Duodenal mucosa (tissue), 2 donors: ENCODE measurements around the gene C12orf43.

Experiments
- H3K27ac ChIP-seq: one replicate; pipeline ENCODE4 v1.7.0; 2013; ENCODE audit warnings: low read depth, low read length
- H3K27me3 ChIP-seq, 2 donors: one replicate each; pipeline ENCODE4 v1.7.0; 2013; ENCODE audit warnings: low read length in 2 of 2, control low read depth in 1 of 2; ENCODE audit not compliant: insufficient read depth in 2 of 2, control insufficient read depth in 1 of 2
- H3K36me3 ChIP-seq, 2 donors: one replicate each; pipeline ENCODE4 v1.7.0; 2013; ENCODE audit warnings: low read length in 2 of 2, control low read depth in 1 of 2; ENCODE audit not compliant: insufficient read depth in 2 of 2, control insufficient read depth in 1 of 2
- H3K4me1 ChIP-seq, 2 donors: one replicate each; pipeline ENCODE4 v1.7.0; 2013; ENCODE audit warnings: low read length in 2 of 2, control low read depth in 1 of 2; ENCODE audit not compliant: insufficient read depth in 2 of 2, control insufficient read depth in 1 of 2
- H3K4me3 ChIP-seq, 2 donors: one replicate each; pipeline ENCODE4 v1.7.0; 2013; ENCODE audit warnings: low read length in 2 of 2, low read depth in 1 of 2
- H3K9ac ChIP-seq, 2 donors: one replicate each; pipeline ENCODE4 v1.7.0; 2013; ENCODE audit warnings: low read length in 2 of 2, low read depth in 1 of 2
- H3K9me3 ChIP-seq, 2 donors: one replicate each; pipeline ENCODE4 v1.7.0; 2013; ENCODE audit warnings: low read length in 2 of 2, control low read depth in 1 of 2; ENCODE audit not compliant: control insufficient read depth in 1 of 2

Gene C12orf43

DNA sequence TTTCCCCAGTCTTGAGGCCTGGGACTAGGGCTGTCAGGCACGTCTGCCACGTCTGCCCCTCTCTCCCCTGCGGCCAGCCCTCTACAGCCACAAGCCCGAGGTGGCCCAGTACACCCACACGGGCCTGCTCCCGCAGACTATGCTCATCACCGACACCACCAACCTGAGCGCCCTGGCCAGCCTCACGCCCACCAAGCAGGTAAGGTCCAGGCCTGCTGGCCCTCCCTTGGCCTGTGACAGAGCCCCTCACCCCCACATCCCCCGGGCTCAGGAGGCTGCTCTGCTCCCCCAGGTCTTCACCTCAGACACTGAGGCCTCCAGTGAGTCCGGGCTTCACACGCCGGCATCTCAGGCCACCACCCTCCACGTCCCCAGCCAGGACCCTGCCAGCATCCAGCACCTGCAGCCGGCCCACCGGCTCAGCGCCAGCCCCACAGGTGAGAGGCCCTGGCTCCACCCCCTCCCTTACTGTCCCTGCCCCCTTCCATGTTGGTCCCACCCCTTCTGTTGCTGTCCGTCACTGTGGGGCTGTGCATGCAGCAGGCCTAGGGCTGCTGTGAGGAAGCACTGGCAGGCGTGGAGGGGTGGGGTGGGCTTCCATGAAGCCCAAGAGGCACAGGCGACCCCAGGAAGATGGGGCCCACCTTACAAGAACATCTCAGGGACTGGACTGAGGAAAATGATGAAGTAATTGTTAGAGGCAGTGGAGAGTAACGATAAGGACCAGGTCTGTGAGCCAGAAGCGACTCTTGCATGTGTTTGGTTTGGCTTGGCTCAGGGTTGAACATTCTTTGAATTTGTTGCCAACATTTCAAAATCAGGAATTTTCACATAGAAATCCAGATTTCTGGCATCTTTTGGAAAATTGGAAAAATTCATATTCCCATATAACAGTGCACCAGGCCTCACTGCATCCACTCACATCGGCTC is 16.8 kb downstream of the C12orf43 start:
- Histone ChIP-seq H3K9ac (no peak overlapping the region), H3K9me3 (no peaks in the 10 kb centered on the region), H3K4me3 (no peak overlapping the region), H3K4me1 (peaks cover 3 to 6% of the 10 kb centered on the region in 2 donors), H3K27ac (no peak overlapping the region), H3K36me3 (peaks cover 28 to 95% of the 10 kb centered on the region in 2 donors), H3K27me3 (no peaks in the 10 kb centered on the region)

DNA sequence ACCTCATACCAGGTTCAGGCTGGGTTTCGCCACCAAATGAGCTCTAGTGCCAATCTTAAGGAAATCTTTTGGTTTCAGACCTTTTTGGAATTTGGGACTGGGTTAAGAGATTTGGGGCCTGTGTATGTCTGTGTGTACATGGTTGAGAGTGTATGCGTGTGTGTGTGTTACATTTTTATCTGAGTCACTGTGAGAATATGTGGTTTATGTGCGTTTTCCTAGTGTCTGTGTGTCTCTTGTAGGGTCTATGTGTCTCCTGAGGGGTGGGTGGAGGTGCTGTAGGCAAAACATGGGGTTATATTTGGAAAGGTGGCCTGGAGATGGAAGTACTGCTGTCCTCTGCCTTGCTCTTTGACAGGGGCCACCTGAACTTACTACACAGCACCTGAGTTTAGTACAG is 17.9 kb downstream of the C12orf43 start:
- H3K36me3 ChIP-seq: peaks cover 34 to 95% of the 10 kb centered on the region in 2 donors

DNA sequence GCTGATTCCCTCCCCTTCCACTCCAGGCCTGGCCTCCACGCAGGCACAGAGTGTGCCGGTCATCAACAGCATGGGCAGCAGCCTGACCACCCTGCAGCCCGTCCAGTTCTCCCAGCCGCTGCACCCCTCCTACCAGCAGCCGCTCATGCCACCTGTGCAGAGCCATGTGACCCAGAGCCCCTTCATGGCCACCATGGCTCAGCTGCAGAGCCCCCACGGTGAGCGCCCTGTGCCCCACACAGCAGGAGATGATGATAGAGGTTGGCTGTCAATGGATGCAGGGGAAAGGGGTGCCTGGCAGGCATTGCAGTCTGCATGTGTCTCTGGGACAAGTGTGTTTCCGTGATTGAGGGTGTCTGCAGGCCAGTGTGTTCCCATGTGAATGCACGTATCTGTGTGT is 18.8 kb downstream of the C12orf43 start:
- Histone ChIP-seq H3K36me3 (peaks cover 34 to 95% of the 10 kb centered on the region in 2 donors), H3K27ac (no peak overlapping the region), H3K27me3 (no peaks in the 10 kb centered on the region), H3K9me3 (no peaks in the 10 kb centered on the region), H3K9ac (no peak overlapping the region), H3K4me1 (no peaks in the 10 kb centered on the region), H3K4me3 (no peak overlapping the region)

More for the DNA sequence above, 17.9 kb downstream of the C12orf43 start:
- Histone ChIP-seq H3K4me1 (peaks cover 0 to 2% of the 10 kb centered on the region in 2 donors), H3K9me3 (no peaks in the 10 kb centered on the region), H3K9ac (no peak overlapping the region), H3K27ac (no peak overlapping the region), H3K4me3 (no peak overlapping the region), H3K27me3 (no peaks in the 10 kb centered on the region)

DNA sequence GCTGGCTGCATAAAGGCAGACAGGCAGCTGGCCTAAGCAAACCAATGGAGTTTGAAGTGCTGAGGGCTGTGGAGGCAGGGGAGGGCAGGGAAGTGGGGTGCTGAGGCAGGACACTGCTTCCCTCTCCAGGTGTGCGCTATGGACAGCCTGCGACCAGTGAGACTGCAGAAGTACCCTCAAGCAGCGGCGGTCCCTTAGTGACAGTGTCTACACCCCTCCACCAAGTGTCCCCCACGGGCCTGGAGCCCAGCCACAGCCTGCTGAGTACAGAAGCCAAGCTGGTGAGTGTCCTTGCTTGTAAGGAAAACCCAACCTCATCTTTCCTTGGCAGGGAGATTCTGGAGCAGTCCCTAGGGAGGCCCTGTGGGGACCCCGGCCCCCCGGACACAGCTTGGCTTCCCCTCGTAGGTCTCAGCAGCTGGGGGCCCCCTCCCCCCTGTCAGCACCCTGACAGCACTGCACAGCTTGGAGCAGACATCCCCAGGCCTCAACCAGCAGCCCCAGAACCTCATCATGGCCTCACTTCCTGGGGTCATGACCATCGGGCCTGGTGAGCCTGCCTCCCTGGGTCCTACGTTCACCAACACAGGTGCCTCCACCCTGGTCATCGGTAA is 20.0 kb downstream of the C12orf43 start:
- Histone ChIP-seq H3K27ac (no peak overlapping the region), H3K4me1 (no peaks in the 10 kb centered on the region), H3K4me3 (no peak overlapping the region), H3K9ac (no peak overlapping the region), H3K9me3 (no peaks in the 10 kb centered on the region), H3K27me3 (no peaks in the 10 kb centered on the region), H3K36me3 (peaks cover 26 to 88% of the 10 kb centered on the region in 2 donors)

DNA sequence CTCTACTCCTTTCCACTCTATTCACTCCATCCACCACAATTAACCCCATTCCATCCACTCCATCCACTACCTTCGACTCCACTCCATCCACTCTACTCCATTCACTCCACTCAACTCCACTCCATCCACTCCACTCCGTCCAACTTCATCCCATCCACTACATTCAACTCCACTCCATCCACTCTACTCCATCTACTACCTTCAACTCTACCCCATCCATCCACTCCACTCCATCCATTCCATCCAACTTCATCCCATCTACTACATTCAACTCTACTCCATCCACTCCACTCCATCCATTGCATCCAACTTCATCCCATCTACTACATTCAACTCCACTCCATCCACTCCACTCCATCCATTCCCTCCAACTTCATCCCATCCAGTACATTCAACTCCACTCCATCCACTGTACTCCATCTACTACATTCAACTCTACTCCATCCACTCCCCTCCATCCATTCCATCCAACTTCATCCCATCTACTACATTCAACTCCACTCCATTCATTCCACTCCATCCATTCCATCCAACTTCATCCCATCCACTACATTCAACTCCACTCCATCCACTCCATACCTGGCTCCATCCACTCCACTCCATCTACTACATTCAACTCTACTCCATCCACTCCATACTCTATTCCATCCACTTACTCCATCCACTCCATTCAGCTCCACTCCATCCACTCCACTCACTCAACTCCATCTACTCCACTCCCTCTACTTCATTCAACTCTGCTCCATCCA is 21.5 kb downstream of the C12orf43 start:
- H3K9me3 ChIP-seq: no peaks in the 10 kb centered on the region
- H3K27ac ChIP-seq: no peak overlapping the region
- peaks cover 18 to 75% of the 10 kb centered on the region in 2 donors for H3K36me3 ChIP-seq
- H3K4me3 ChIP-seq: no peak overlapping the region
- H3K27me3 ChIP-seq: no peaks in the 10 kb centered on the region
- H3K4me1 ChIP-seq: no peaks in the 10 kb centered on the region
- H3K9ac ChIP-seq: no peak overlapping the region

DNA sequence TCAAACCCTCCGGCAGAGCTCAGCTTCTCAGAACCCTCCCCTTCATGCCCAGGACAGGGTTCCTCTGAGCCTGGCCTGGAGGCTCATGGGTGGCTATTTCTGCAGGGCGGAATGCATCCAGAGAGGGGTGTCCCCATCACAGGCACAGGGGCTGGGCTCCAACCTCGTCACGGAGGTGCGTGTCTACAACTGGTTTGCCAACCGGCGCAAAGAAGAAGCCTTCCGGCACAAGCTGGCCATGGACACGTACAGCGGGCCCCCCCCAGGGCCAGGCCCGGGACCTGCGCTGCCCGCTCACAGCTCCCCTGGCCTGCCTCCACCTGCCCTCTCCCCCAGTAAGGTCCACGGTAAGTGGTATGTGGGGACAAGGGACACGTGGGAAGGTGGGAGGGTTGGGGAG is 22.2 kb downstream of the C12orf43 start:
- Histone ChIP-seq H3K9ac (no peak overlapping the region), H3K27me3 (no peaks in the 10 kb centered on the region), H3K36me3 (peaks cover 21 to 75% of the 10 kb centered on the region in 2 donors), H3K4me1 (no peaks in the 10 kb centered on the region), H3K4me3 (no peak overlapping the region), H3K9me3 (no peaks in the 10 kb centered on the region), H3K27ac (no peak overlapping the region)

DNA sequence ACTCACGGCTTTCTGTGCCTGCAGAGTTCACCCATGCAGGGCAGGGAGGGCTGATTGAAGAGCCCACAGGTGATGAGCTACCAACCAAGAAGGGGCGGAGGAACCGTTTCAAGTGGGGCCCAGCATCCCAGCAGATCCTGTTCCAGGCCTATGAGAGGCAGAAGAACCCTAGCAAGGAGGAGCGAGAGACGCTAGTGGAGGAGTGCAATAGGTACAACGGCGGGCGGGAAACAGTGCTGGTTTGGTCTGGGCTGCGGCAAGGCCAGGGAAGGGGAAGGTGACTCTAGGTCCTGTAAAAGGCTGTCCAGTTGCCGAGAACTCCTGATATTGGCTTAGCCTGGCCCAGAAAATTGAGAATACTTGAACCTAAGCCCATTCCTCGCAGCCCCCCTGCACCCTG is 22.8 kb downstream of the C12orf43 start:
- no peaks in the 10 kb centered on the region for H3K4me1 ChIP-seq
- no peaks in the 10 kb centered on the region for H3K27me3 ChIP-seq
- peaks cover 21 to 75% of the 10 kb centered on the region in 2 donors for H3K36me3 ChIP-seq
- no peak overlapping the region for H3K27ac ChIP-seq
- H3K9ac ChIP-seq: no peak overlapping the region
- no peak overlapping the region for H3K4me3 ChIP-seq
- H3K9me3 ChIP-seq: no peaks in the 10 kb centered on the region

DNA sequence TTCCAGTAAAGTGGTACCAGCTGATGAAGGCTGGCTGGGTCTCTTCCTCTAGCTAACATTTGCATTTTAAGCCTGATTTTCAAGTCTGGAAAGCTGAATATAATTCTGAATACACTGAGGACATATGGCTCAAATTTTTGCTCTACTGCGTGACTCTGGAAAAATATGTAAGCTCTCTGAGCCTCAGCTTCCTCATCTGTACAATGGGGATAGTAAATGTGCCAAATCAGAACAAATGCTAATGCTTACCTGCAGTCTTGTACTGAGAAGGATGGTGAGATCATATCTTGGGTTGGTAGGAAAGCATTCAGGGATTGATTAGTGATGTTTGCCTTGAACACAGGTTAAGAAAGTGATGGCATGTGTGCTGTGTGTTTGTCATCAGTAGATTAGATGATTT is 23.3 kb downstream of the C12orf43 start:
- no peaks in the 10 kb centered on the region for H3K4me1 ChIP-seq
- H3K4me3 ChIP-seq: no peak overlapping the region
- no peaks in the 10 kb centered on the region for H3K27me3 ChIP-seq
- peaks cover 21 to 75% of the 10 kb centered on the region in 2 donors for H3K36me3 ChIP-seq
- H3K9ac ChIP-seq: no peak overlapping the region
- no peaks in the 10 kb centered on the region for H3K9me3 ChIP-seq
- H3K27ac ChIP-seq: no peak overlapping the region

DNA sequence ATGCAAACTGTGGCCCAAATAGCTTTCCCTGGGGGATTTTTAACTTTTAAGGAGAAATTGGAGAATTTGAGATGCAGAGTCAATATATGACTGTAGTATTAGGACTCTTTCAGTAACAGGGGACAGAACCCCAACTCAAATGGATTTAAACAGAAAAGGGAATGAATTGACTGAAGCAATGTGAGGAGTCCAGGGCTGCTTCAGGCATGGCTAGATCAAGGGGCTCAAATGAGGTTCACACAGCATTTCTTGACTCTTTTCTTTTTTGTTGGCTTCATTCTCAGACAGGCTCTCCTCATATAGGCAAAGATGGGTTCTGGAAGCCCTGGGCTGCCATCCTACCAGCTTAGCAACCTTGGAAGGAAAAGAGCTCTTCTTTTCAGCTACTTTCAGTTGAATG is 24.3 kb downstream of the C12orf43 start:
- H3K36me3 ChIP-seq: peaks cover 21 to 67% of the 10 kb centered on the region in 2 donors
- H3K27me3 ChIP-seq: no peaks in the 10 kb centered on the region
- H3K27ac ChIP-seq: no peak overlapping the region
- H3K4me3 ChIP-seq: no peak overlapping the region
- no peak overlapping the region for H3K9ac ChIP-seq
- H3K9me3 ChIP-seq: no peaks in the 10 kb centered on the region
- no peaks in the 10 kb centered on the region for H3K4me1 ChIP-seq
